RWPE2 (cell line): ENCODE data around the gene REN.

Experiments used
- ATAC-seq: fragments of 200-7000 bp; cut with Tn5 transposase; 3 replicates; pipeline ENCODE4 v1.9.1; 2021; ENCODE audit warnings: low read depth
- DNase-seq: peaks from one replicate; pipeline ENCODE4 v3.0.0-alpha.2; 2020; ENCODE audit warnings: low spot score
- H3K27ac ChIP-seq: fragments of 450-650 bp; 2 replicates; pipeline ENCODE4 v1.5.1; 2017; ENCODE audit warnings: mild to moderate bottlenecking; ENCODE audit not compliant: poor library complexity, severe bottlenecking
- H3K27me3 ChIP-seq: fragments of 250-450 bp; sonication (Bioruptor Pico); 2 replicates; pipeline ENCODE4 v1.5.1; 2021; ENCODE audit warnings: mild to moderate bottlenecking, moderate library complexity; ENCODE audit not compliant: insufficient read depth, poor library complexity, severe bottlenecking
- H3K36me3 ChIP-seq: fragments of 250-450 bp; sonication (Bioruptor Pico); 2 replicates; pipeline ENCODE4 v1.5.1; 2020; ENCODE audit warnings: low read depth, mild to moderate bottlenecking, moderate library complexity
- H3K4me1 ChIP-seq: fragments of 250-450 bp; sonication (Bioruptor Pico); 2 replicates; pipeline ENCODE4 v1.5.1; 2021; ENCODE audit warnings: mild to moderate bottlenecking, moderate library complexity; ENCODE audit not compliant: insufficient read depth, poor library complexity, severe bottlenecking
- H3K4me3 ChIP-seq: fragments of 250-450 bp; sonication (Bioruptor Pico); 2 replicates; pipeline ENCODE4 v1.5.1; 2021; ENCODE audit warnings: mild to moderate bottlenecking, moderate library complexity; ENCODE audit not compliant: severe bottlenecking
- H3K9me3 ChIP-seq: fragments of 250-450 bp; sonication (Bioruptor Pico); 2 replicates; pipeline ENCODE4 v1.5.1; 2021; ENCODE audit warnings: mild to moderate bottlenecking, moderate library complexity; ENCODE audit not compliant: severe bottlenecking
- TF ChIP-seq, protein P1 (sequence below): fragments of 450-650 bp; IDR thresholded peaks from one replicate; pipeline ENCODE4 v1.5.1; 2017; ENCODE audit warnings: mild to moderate bottlenecking, moderate library complexity; ENCODE audit not compliant: poor library complexity, severe bottlenecking

Gene REN

GRCh38 chr1:204130981-204131892 is 34.9 kb downstream of the REN start:
- no peaks in the 10 kb centered on the region for H3K36me3 ChIP-seq
- peak overlapping the region; percentile 83 for H3K27ac ChIP-seq
- ATAC-seq (peak; percentile 67), DNase-seq (peak; percentile 82)
- peaks cover 31% of the 10 kb centered on the region for H3K4me1 ChIP-seq
- H3K4me3 ChIP-seq, result no peak overlapping the region
- no peaks in the 10 kb centered on the region for H3K27me3 ChIP-seq
- TF ChIP-seq, protein P1, sequence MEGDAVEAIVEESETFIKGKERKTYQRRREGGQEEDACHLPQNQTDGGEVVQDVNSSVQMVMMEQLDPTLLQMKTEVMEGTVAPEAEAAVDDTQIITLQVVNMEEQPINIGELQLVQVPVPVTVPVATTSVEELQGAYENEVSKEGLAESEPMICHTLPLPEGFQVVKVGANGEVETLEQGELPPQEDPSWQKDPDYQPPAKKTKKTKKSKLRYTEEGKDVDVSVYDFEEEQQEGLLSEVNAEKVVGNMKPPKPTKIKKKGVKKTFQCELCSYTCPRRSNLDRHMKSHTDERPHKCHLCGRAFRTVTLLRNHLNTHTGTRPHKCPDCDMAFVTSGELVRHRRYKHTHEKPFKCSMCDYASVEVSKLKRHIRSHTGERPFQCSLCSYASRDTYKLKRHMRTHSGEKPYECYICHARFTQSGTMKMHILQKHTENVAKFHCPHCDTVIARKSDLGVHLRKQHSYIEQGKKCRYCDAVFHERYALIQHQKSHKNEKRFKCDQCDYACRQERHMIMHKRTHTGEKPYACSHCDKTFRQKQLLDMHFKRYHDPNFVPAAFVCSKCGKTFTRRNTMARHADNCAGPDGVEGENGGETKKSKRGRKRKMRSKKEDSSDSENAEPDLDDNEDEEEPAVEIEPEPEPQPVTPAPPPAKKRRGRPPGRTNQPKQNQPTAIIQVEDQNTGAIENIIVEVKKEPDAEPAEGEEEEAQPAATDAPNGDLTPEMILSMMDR, result no peak
- H3K9me3 ChIP-seq, result no peaks in the 10 kb centered on the region

GRCh38 chr1:204130178-204130577 is 36.0 kb downstream of the REN start:
- H3K4me3 ChIP-seq, result no peak overlapping the region
- 0 out of 2 replicates have a peak, but pooled peaks cover 2% of the 10 kb centered on the region for H3K36me3 ChIP-seq
- peak overlapping the region; percentile 83 for H3K27ac ChIP-seq
- H3K27me3 ChIP-seq, result no peaks in the 10 kb centered on the region
- TF ChIP-seq, protein P1, result no peak
- H3K9me3 ChIP-seq, result no peaks in the 10 kb centered on the region
- peaks cover 31% of the 10 kb centered on the region for H3K4me1 ChIP-seq
- ATAC-seq, result no peak
- no peak for DNase-seq

DNA sequence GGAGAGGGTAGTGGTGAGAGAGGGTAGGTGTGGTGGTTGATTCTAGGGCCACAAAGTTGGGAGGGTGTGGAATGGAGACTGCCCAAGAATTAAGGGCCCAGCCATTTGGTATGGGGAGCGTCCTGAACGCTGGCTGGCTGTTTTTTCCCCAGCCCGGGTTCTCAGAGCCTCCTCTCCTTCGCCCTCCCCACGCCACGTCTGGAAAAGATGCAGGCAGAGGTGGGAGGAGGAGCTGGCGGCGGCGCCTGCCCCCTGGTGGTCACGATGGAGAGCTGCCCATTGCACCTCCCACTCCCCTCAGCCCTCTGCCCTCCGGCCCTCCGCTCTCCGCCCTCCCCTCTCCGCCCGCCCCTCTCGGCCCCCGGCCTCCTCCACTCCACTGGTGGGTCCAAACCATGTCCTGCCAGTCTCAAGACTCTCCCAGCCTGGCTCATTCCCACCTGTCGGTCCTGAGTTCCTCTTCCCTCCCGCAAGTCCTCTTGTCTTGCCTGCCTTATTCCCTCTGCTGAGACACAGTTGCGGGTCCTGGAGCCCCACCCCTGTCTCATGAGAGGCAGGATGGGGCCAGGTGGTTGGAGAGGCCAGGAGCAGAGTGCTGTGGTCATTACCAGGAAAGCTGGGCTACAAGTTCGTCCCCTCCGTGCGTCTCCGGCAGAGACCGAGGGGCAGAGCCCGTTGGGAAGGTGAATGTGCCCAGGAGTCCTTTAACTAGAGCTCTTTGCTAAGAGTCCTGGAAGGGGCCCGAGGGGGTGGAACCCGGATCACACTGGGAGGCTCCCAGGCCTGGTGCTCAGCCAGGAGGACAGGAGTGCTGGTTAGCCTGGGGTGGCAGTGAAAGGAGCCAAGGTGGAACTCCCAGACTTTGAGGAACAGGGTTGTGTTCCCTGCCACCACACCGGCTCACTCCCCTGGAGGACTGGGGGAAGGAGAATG is 36.9 kb downstream of the REN start:
- no peaks in the 10 kb centered on the region for H3K27me3 ChIP-seq
- H3K4me1 ChIP-seq, result peaks cover 31% of the 10 kb centered on the region
- peak overlapping the region; percentile 83 for H3K27ac ChIP-seq
- DNase-seq, result no peak
- no peak overlapping the region for H3K4me3 ChIP-seq
- TF ChIP-seq, protein P1, result peak; percentile 88
- no peaks in the 10 kb centered on the region for H3K9me3 ChIP-seq
- peaks cover 10% of the 10 kb centered on the region; the same call in 1 of the 2 replicates for H3K36me3 ChIP-seq
- ATAC-seq, result peak; percentile 45

DNA sequence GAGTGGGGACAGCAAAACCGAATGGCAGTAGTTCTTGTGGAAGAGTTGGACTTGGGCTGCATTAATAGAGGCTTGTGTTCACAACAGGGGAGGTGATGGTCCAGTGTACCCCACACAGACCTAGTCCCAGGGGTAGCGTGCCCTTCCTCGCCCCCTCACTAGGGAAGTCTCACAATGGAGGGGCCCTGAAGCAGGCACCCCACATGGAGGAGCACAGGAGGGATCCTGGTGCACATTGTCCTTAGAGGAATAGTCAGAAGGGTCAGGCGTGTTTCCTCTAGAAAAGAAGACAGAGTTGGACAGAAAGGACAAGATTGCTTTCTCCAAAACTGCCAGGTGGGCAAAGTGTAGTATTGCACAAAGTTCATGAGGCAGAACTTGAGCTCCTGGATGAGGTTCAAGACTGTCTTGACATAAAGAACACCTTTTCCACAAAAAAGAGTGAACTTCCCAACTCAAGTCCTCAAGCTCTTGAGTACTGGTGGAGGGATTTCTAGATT is 37.6 kb downstream of the REN start:
- no peak for DNase-seq
- Histone ChIP-seq H3K9me3 (no peaks in the 10 kb centered on the region), H3K36me3 (peaks cover 13% of the 10 kb centered on the region), H3K4me1 (peaks cover 31% of the 10 kb centered on the region), H3K27ac (peak overlapping the region; percentile 83), H3K27me3 (no peaks in the 10 kb centered on the region), H3K4me3 (no peak overlapping the region)
- TF ChIP-seq, protein P1, result no peak
- no peak for ATAC-seq
